Panc1 (cell line): ENCODE measurements around the gene EIF1. TPM values are rescaled to one million over a fixed set of nuclear protein-coding genes. Genes with fewer than 3 reads are reported as not detected.
"Not testable (repeated sequence)": the region's sequence is repeated elsewhere in the genome, so short reads cannot be mapped to it uniquely, and the experiment has no call there.

Experiments used
- ATAC-seq: fragments of 200-7000 bp; cut with Tn5 transposase; 2 replicates; pipeline ENCODE4 v1.9.1; 2020; ENCODE audit warnings: mild to moderate bottlenecking, moderate library complexity
- BruUV-seq: library from RNA; stranded (reverse); fragments of 400-500 nt; replicated peaks from 2 replicates; lab custom pipeline; 2021; lab: Mats Ljungman, UMichigan
- CTCF ChIA-PET: fragments of 300-600 bp; sonication (Branson Sonifier 250); formaldehyde crosslinking; loops from one replicate; lab custom pipeline; 2022; ENCODE audit warnings: antibody characterized with exemption; lab: Charles Lee
- POLR2A ChIA-PET: fragments of 300-600 bp; sonication (Branson Sonifier 250); formaldehyde crosslinking; loops from one replicate; lab custom pipeline; 2022; ENCODE audit warnings: antibody characterized with exemption; lab: Charles Lee
- DNase-seq: peaks from one replicate; pipeline ENCODE4 v3.0.0-alpha.2; 2010; ENCODE audit warnings: low read depth, low spot score
- H3K27ac ChIP-seq: 2 replicates; pipeline ENCODE4 v1.5.1; 2011; ENCODE audit warnings: mild to moderate bottlenecking, low read length, inconsistent platforms
- H3K27me3 ChIP-seq: fragments of 200-500 bp; sonication (Bioruptor generic); 2 replicates; pipeline ENCODE4 v1.6.0; 2014; ENCODE audit warnings: low read length, inconsistent platforms; ENCODE audit not compliant: control insufficient read depth, insufficient read depth
- H3K36me3 ChIP-seq: fragments of 200-500 bp; sonication (Bioruptor generic); 2 replicates; pipeline ENCODE4 v1.5.1; 2014; ENCODE audit warnings: inconsistent platforms, mild to moderate bottlenecking, low read length, moderate library complexity; ENCODE audit not compliant: control insufficient read depth, insufficient read depth
- H3K4me1 ChIP-seq: 2 replicates; pipeline ENCODE4 v1.5.1; 2011; ENCODE audit warnings: inconsistent platforms, mild to moderate bottlenecking, low read length, moderate library complexity; ENCODE audit not compliant: control insufficient read depth, insufficient read depth
- H3K4me3 ChIP-seq, 2 experiments: 2 replicates each; pipeline ENCODE4 v1.5.1; 2011 to 2012; ENCODE audit warnings: low read depth in 2 of 2, low read length in 2 of 2, mild to moderate bottlenecking in 2 of 2, inconsistent platforms in 1 of 2, moderate library complexity in 1 of 2
- H3K9me3 ChIP-seq: fragments of 200-500 bp; sonication (Bioruptor generic); 2 replicates; pipeline ENCODE4 v1.5.1; 2014; ENCODE audit warnings: low read depth, mild to moderate bottlenecking, inconsistent platforms, low read length, moderate library complexity; ENCODE audit not compliant: control insufficient read depth, insufficient read depth
- POLR2AphosphoS5 ChIP-seq: IDR thresholded peaks from 2 replicates; pipeline ENCODE4 v1.6.1; 2012; ENCODE audit warnings: mild to moderate bottlenecking, low read depth, low read length, moderate library complexity
- SIN3A ChIP-seq: IDR thresholded peaks from 2 replicates; pipeline ENCODE4 v1.6.1; 2012; ENCODE audit warnings: low read depth, mild to moderate bottlenecking, low read length, moderate library complexity, borderline replicate concordance; ENCODE audit not compliant: insufficient read depth
- TCF7L2 ChIP-seq: IDR thresholded peaks from 2 replicates; pipeline ENCODE4 v1.6.1; 2011; ENCODE audit warnings: mild to moderate bottlenecking, low read depth, low read length, inconsistent platforms
- in situ Hi-C: cut with HindIII; loops from 2 replicates; pipeline ENCODE4 v1.10.0; 2016; ENCODE audit warnings: low sequenced_read_pairs, low pct_unique_long_range_greater_than_20kb
- intact Hi-C: fragments of 100-400 bp; cut with micrococcal nuclease; formaldehyde crosslinking; loops from one replicate; pipeline ENCODE4 v1.10.0; 2022; ENCODE audit not compliant: unreplicated experiment
- total RNA-seq: library from RNA; stranded (reverse); gene quantifications from one replicate; pipeline ENCODE4 v1.2.1, GENCODE V29; 2021; ENCODE audit not compliant: unreplicated experiment
- TF ChIP-seq, protein P1 (sequence below): fragments of 450-650 bp; IDR thresholded peaks from 2 replicates; pipeline ENCODE4 v1.5.1; 2017; ENCODE audit warnings: mild to moderate bottlenecking
- TF ChIP-seq, protein P2 (sequence below), 2 experiments: IDR thresholded peaks; 2 replicates each; pipeline ENCODE4 v1.6.1; 2011 to 2012; ENCODE audit warnings: low read depth in 2 of 2, control low read depth in 1 of 2, low read length in 1 of 2, mild to moderate bottlenecking in 1 of 2, moderate library complexity in 1 of 2; ENCODE audit not compliant: insufficient read depth in 1 of 2

EIF1 gene
- total RNA-seq, 1 experiment from 2014 or later: 747 TPM

DNA sequence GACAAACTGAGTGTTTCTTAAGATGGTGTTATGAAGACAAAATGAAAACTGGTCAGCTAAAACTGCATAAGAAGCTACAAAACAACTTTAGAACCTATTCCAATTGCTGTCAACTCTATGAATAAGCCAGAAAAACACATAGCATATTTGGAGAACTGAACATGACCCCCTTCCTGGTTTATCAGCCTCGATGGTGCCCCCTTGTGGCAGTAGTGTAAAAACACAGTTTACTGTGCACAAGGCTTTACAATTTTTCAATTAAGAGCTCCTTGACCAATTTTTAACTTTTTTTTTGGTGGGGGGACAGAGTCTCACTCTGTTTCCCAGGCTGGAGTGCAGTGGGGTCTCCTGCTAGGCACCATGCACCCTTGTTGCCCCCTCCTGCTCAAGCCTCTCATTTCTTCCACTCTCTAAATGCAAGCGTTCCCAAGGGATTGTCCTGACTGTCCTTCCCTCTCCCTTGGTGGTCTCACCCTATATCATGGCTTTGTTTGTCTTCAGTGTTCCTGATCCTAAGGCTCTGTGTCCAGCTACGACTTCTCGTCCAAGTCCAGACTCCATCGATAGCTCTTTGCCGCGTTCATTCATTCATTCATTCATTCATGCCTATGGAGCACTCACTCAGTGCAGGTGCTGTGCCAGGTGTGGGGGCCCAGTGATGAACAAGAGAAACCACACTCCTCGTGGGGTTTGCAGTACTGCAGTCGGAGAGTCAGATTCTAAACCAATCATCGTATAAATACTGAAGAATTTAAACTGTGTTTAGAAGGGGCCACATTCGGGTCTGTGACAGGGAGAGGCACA is 7.5 kb downstream of the EIF1 start:
- peaks cover 4% of the 10 kb centered on the region; the same call in 1 of the 2 replicates for H3K4me1 ChIP-seq
- no peak overlapping the region for H3K27ac ChIP-seq
- no TSS peak for BruUV-seq
- CTCF ChIA-PET: interaction anchor here (0.6 to 1.3 kb wide), 6 partner anchors 12 to 877 kb away, joined by 3 to 8 read pairs (median 3); no protein-coding TSS in a partner anchor
- intact Hi-C loops (no loop called here), in situ Hi-C loops (no loop called here)
- no peaks in the 10 kb centered on the region for H3K27me3 ChIP-seq
- TF ChIP-seq POLR2AphosphoS5 (peak; percentile 61), SIN3A (no peak)
- TF ChIP-seq, protein P1, sequence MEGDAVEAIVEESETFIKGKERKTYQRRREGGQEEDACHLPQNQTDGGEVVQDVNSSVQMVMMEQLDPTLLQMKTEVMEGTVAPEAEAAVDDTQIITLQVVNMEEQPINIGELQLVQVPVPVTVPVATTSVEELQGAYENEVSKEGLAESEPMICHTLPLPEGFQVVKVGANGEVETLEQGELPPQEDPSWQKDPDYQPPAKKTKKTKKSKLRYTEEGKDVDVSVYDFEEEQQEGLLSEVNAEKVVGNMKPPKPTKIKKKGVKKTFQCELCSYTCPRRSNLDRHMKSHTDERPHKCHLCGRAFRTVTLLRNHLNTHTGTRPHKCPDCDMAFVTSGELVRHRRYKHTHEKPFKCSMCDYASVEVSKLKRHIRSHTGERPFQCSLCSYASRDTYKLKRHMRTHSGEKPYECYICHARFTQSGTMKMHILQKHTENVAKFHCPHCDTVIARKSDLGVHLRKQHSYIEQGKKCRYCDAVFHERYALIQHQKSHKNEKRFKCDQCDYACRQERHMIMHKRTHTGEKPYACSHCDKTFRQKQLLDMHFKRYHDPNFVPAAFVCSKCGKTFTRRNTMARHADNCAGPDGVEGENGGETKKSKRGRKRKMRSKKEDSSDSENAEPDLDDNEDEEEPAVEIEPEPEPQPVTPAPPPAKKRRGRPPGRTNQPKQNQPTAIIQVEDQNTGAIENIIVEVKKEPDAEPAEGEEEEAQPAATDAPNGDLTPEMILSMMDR: peak; percentile 90
- TF ChIP-seq, protein P2, sequence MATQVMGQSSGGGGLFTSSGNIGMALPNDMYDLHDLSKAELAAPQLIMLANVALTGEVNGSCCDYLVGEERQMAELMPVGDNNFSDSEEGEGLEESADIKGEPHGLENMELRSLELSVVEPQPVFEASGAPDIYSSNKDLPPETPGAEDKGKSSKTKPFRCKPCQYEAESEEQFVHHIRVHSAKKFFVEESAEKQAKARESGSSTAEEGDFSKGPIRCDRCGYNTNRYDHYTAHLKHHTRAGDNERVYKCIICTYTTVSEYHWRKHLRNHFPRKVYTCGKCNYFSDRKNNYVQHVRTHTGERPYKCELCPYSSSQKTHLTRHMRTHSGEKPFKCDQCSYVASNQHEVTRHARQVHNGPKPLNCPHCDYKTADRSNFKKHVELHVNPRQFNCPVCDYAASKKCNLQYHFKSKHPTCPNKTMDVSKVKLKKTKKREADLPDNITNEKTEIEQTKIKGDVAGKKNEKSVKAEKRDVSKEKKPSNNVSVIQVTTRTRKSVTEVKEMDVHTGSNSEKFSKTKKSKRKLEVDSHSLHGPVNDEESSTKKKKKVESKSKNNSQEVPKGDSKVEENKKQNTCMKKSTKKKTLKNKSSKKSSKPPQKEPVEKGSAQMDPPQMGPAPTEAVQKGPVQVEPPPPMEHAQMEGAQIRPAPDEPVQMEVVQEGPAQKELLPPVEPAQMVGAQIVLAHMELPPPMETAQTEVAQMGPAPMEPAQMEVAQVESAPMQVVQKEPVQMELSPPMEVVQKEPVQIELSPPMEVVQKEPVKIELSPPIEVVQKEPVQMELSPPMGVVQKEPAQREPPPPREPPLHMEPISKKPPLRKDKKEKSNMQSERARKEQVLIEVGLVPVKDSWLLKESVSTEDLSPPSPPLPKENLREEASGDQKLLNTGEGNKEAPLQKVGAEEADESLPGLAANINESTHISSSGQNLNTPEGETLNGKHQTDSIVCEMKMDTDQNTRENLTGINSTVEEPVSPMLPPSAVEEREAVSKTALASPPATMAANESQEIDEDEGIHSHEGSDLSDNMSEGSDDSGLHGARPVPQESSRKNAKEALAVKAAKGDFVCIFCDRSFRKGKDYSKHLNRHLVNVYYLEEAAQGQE (IDR thresholded peaks at IDR 0.05; ENCODE audit: insufficient read depth in 1 of 2, low read depth in 2 of 2, low read length in 1 of 2): no peak
- ATAC-seq (peak; percentile 66), DNase-seq (no peak)
- no peak overlapping the region for H3K4me3 ChIP-seq
- POLR2A ChIA-PET: interaction anchor here (0.6 to 0.9 kb wide), 2 partner anchors 36 to 1190 kb away, joined by 3 to 8 read pairs; no protein-coding TSS in a partner anchor
- H3K9me3 ChIP-seq: no peaks in the 10 kb centered on the region
- peaks cover 8% of the 10 kb centered on the region for H3K36me3 ChIP-seq

DNA sequence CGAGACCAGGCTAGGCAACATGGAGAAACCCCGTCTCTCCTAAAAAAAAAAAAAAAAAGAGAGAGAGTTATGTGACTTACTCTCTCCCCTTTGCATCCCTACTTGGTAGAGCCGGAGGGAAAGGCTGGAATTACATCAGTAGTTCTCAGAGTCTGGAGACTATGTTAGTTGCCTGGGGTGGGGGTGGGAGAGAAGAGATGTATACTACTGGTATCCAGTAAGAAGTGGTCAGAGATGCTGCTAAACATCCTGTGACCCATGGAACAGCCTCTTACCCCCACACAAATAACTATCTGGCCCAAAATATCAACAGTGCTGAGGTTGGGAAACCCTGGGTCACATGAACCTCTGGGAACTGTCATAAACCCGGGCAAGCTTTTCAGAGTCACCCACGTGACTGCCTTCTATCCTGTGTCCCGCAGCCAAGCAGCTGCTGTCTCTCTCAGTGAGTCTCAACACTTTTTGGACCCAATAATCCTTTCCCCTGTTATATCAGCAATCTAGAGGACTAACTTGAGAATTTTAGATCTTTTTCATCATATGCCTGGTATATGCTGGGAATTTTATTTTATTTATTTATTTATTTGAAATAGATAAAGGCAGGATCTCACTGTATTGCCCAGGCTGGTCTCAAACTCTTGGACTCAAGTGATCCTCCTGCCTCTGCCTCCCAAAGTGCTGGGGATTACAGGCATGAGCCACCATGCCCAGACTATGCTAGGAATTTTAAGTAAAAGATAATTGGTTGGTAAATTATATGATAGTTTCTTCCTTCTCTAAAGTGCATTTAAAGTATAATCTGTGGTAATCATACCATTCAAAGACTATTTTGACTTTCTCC is 8.7 kb downstream of the EIF1 start:
- Histone ChIP-seq H3K4me1 (no peaks in the 10 kb centered on the region), H3K36me3 (no peaks in the 10 kb centered on the region), H3K9me3 (no peaks in the 10 kb centered on the region), H3K27me3 (no peaks in the 10 kb centered on the region), H3K4me3 (no peak overlapping the region), H3K27ac (no peak overlapping the region)
- CTCF ChIA-PET: no interaction called here
- in situ Hi-C loops: no loop called here
- ATAC-seq (no peak), DNase-seq (no peak)
- no peak for TF ChIP-seq POLR2AphosphoS5
- no peak for TF ChIP-seq TCF7L2
- TF ChIP-seq, protein P1: no peak
- no TSS peak for BruUV-seq
- intact Hi-C loops: no loop called here
- POLR2A ChIA-PET: no interaction called here

DNA sequence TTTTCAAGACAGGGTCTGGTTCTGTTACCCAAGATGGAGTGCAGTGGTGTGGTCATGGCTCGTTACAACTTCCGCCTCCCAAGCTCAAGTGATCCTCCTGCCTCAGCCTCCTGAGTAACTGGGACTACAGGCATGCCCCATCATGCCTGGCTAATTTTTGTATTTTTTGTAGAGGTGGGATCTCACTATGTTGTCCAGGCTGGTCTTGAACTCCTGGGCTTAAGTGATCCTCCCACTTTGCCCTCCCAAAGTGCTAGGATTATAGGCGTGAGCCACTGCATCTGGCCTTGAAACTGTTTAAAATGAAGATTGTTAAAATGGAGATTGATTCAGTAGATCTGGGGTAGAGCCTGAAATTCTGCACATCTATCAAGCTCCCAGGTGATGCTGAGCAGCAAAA is 12.2 kb downstream of the EIF1 start:
- CTCF ChIA-PET, ATAC-seq, H3K4me3 ChIP-seq, intact Hi-C loops, BruUV-seq, POLR2A ChIA-PET, DNase-seq, in situ Hi-C loops, H3K9me3 ChIP-seq, H3K27me3 ChIP-seq, H3K36me3 ChIP-seq, H3K4me1 ChIP-seq, H3K27ac ChIP-seq: not testable (repeated sequence)
